GM18858 (cell line): ENCODE data around the gene USP43.
"Not testable (repeated sequence)": the region's sequence is repeated elsewhere in the genome, so short reads cannot be mapped to it uniquely, and the experiment has no call there.

ENCODE experiments used
- ATAC-seq: cut with Tn5 transposase; IDR thresholded peaks from one replicate; pipeline ENCODE4 v1.9.1; 2021; ENCODE audit not compliant: unreplicated experiment

The USP43 gene

DNA sequence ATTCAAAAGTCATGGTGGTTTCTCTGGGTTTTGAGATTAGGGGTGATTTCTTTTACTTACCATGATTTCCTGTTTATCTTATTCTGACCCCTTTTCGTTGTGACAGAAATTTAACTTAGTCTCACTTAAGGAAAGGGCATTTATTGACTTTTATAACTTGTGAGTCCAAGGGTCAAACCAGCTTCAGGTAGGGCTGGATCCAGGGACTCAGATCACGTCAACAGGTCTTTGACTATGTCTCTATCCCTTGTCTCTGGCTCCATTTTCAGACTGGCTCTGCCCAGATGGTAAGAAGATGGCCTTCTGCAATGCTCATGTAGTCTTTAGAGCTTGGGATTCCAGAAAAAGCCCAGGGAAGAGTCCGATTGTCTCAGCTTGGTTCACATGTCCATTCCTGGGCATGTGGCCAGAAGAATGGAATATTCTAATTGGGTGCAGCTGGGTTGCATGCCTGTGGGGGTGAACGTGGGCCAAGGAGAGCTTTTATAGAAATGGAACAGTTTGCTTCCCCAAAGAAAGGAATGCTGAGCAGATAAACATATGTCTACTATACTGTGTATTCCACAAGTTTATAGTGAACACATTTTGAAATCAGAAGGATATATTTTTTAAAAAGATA is 13.4 kb downstream of the USP43 start:
- no peak for ATAC-seq

DNA sequence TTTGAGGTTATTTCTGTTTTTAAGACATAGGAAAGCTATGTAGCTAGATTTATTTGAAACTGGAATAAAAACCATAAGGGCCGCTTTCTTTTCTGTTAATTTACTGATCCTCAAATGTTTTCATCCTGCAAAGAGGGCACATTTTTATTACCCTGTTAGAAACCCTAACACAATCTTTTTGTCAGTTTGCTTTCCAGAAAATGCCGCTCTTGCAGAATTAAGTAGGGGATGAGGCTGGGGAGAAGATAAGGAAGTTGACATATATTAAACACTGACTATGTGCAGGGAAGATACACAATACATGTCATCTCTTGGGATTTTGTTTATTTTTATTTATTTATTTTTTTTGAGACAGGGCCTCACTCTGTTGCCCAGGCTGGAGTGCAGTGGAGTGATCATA is 15.7 kb downstream of the USP43 start:
- ATAC-seq: no peak

DNA sequence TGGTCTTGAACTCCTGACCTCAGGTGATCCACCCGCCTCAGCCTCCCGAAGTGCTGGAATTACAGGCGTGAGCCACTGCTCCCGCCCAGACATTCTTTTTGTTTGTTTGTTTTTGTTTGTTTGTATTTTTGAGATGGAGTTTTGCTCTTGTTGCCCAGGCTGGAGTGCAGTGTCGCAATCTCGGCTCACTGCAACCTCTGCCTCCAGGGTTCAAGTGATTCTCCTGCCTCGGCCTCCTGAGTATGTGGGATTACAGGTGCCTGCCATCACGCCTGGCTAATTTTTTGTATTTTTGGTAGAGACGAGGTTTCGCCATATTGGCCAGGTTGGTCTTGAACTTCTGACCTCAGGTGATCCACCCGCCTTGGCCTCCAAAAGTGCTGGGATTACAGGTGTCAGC is 18.2 kb downstream of the USP43 start:
- not testable (repeated sequence) for ATAC-seq

DNA sequence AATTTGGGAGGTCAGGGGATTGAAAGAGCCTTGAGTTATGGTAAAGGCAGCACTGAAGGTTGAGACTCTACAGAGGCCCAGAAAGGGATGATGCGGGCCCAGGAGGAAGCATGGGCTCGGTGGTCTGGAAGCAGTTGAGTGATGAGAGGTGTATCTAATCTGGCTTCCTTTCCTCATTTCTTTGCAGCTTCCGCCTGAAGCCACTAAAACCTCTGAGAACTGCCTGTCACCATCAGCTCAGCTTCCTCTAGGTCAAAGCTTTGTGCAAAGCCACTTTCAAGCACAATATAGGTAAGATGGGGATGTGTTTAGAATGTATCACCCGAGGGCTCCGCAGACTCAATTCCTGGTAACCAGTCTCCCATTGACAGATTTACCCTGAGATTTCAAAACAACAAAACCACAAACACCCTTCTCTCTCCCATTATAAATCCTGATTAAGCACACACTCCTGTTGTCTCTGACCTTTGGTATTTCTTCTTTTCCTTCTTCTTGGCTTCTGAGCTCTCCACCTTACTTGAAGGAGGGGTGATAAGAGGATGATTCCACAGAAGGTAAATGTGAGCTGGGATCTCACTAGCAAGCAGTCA is 21.2 kb downstream of the USP43 start:
- no peak for ATAC-seq

DNA sequence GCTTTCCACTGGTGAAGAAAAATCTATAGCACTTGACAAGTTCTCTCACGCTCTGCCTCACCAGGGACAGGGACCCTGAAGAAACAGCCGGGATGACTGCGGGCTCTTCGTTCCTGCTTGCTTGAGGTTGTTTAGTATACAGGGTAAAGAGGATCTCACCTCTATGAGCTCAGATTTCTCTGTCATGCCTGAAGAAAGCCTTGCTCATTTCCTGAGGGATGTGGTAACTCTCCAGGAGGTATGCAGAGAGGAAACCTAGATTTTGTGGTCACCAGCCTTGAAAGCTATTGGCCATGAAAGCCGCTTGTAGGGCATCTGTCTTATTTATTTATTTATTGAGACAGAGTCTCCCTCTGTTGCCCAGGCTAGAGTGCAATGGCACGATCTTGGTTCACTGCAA is 23.2 kb downstream of the USP43 start:
- ATAC-seq: no peak

DNA sequence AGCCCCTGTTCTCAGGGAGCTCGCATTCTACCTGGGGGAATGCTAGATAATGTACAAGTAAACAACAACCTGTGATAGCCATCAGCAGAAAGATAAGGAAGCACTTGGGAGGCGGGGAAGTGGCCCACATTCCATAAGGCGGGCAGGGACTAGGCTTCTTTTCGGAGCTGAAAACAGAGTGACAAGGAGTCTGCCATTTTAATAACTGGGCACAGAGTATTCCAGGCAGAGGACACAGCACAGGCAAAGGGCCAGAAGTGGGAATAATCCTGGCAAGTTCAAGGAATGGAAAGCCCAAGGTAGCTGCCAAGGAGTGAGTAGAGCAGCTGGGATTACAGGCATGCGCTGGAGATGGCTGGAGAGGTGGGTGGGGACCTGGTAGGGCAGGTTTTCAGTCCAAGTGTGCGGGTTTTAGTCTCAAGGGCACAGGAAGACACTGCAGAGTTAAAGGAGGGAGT is 24.3 kb downstream of the USP43 start:
- ATAC-seq: no peak

DNA sequence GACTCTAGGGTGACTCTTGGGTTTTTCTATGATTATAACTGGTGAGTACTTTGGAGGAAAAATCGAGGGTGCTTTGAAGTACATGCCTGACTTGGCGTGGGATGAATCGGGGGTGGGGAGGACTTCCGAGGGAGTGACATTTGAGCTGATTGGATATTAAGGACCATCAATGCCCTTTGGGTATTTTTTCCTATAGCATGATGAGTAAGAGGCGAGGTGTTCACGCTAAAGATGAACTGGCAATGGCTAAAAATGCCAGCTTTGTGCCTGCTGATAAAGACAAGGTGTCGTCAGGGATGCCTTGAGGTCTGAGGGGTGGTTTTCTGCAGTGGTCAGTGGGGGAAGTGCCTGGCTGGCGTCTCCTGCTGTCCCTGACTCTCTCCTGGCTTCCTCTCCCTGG is 25.3 kb downstream of the USP43 start:
- no peak for ATAC-seq

DNA sequence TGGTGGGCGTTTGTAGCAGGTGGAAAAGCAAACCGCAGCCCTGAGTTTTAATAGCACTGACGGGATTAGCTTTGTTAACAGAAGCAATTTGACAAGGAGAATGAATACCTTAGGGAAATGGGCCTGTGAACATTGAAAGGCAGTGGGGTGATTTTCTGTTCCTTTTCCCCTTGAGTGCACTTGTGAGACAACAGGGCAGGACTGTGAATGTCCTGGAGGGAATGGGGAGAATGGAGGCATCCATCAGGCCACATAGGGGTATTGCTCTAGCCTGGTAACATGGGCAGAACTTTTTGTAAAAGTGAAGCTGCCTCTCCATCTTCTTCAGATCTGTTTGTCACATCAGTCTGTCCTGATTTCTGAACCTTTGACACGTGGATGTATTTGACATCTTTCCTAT is 26.2 kb downstream of the USP43 start:
- no peak for ATAC-seq

DNA sequence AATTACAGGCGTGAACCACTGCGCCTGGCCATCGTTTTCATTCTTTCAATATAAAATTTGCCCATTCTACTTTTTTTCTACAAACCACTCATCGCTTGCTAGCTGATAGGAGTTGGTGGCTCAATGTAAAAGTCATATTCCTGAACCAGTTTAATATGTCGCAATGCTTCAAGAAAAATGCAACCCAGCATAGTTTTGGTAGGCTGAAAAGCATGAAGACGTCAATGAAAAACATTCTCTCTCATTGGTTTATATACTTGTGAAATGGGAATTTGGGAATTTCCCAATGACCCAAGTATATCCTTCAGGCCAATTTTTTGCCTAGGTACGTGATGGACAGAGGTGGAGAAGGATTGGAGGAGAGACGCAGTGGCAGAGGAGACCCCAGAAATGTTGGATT is 26.9 kb downstream of the USP43 start:
- ATAC-seq: no peak

DNA sequence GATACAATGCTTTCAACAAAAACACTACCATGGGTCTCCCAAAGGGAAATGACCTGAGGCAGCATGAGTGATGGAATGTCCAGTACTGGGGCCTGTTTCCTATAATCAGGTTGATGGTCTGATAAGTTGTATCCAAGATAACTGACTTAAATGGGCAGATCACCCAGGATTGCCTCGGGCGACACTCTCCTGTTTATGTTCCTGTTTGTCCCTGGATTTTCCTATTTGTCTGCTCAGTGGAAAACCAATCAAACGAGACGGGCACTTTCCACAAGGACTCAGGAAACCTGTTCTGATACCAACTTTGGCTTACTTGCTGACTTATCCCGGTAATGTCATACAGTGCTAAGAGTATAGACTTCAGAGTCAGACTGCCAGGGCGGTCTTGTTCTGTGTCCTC is 27.4 kb downstream of the USP43 start:
- ATAC-seq: no peak

DNA sequence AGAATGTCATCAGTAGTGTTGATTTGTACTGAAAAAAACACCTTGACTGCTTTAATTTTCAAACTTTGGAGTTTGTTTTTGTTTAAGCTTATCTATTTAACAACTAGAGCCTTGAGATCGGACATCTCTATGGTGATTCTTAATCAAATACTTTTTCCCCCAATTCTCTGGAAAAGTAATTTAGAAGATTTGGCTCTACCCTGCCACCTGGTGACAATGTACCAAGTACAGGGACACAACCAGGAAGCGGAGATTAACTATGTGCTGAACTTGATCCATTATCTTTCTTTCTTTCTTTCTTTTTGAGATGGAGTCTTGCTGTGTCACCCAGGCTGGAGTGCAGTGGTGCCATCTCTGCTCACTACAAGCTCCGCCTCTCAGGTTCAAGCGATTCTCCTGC is 30.8 kb downstream of the USP43 start:
- no peak for ATAC-seq

DNA sequence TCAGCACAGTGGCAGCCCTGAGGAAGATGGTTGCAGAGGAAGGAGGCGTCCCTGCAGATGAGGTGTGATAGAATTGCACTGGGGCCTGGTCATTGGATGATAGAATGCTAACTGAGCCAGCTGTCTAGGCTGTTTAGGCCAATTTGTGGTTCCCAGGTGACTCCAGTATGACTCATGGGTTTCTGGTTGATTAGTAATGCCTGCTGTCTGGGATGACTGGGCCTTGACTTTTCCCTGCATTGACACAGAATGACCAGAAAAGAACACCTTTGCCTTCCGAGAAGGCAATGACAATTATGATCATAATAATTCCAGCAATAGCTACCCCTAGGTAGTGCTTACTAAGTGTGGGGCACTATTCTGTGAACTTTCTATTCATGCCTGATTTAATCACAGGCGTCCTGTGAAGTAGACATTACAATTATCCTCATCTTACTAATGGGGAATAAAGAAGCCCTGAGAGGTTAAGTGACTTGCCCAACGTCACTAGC is 31.5 kb downstream of the USP43 start:
- ATAC-seq: no peak

DNA sequence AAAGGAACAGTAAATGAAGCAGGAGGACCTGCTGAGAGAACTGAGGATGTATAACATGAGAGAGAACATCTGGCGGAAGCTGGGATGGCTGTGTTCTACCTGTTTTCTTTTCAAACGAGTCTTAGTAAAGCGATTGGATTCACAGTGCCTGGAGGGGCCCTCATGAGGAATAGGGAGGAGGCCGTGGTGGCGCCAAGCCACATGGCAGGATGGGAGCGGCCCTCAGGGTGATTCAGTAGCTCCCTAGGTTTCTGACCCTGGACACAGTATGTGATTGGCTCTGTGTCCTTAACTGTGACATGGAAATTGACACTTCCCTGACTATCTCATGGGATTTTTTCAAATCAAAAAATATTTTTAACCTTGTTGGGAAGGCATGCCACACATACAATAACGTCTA is 32.1 kb downstream of the USP43 start:
- no peak for ATAC-seq

DNA sequence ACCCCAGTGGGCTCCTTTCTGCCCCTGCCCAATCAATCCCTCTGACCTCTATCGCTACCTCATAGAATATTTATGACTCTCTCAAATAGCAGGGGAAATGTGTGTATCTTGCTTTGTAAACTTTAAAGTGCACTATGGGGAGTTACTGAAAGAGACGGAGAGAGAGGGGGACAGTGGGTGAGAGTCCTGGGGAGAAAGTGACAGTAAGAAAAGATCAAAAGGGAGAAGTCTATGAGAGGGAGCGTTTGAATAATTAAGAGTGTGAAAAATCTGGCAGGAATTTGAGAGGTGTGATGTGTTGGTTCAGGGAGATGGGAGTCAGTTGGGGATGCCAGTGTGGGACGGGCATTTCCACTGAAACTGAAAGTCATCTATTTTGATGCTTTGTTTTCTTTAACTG is 32.6 kb downstream of the USP43 start:
- ATAC-seq: no peak

DNA sequence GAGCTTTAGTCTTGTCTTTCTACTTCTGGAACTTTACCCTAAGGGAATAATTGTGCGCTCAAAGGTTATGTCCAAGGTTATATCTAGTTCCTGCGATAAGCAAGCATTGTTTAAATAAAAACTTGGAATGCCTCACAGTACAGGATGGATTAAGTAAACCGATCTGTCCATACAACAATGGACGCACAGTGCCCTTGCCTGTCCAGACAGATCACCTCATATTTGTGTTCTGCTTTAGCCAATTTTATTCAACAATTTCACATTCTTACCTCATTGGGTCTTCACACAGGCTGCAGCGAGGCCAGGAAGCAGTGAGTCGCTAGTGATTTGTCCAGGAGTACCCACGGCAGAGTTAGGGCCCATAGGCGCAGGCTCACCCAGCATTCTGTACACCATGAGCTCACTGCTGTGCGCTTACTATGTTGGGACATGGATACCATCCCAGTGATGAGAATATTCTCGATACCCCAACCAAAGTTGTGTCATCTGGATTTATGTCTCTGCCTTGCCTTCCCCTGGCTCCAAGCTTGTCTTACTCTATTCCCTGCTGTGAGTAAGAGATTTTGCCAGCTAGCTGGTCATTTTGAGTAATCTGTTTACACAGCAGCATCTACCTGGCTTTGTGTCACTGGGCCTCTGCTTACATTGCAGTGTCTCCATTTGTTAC is 39.8 kb downstream of the USP43 start:
- ATAC-seq: no peak

DNA sequence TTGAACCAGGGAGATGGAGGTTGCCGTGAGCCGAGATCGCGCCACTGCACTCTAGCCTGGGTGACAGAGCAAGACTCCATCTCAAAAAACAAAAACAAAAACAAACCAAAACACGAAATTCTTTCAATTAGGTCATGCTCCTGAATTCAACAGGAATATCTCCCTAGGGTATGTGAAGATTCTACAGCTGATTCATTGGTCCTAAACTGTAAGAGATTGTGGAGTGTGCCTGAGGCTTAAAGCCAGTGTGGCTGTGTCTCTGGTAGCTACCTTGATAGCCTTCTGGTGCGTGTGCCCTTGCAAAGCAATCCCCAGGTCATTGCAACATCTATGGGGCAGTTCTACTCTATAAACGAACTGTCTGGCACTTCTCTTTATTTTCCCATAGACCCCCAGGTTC is 48.4 kb downstream of the USP43 start:
- no peak for ATAC-seq

DNA sequence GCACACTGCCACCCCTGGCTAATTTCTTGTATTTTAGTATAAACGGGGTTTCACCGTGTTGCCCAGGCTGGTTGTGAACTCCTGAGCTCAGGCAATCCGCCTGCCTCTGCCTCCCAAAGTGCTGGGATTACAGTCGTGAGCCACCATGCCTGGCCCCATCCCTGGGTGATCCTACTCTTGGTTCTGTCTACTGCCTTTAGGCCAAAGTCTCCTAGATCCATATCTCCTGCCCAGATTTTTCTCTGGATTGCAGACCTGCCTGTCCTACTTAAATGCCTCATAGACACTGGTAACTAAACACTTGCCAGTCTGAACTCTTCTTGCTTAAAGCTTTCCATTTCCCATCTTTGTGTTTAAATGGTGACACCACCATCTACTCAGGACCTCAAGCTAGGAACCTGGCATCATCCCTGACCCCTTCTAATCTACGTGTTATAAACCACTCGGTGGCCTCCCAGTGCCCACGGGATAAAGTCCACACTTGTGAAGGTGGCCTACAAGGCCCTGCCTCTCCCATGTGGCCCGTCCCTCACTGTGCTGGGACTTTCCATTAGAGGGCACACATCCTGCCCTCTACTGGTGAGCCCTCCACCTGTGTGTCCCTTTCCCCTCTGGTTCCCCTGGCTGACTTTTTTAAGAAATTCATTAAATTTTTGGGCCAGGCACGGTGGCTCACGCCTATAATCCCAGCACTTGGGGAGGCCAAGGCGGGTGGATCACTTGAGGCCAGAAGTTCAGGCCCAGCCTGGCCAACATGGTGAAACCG is 51.1 kb downstream of the USP43 start:
- ATAC-seq: no peak

DNA sequence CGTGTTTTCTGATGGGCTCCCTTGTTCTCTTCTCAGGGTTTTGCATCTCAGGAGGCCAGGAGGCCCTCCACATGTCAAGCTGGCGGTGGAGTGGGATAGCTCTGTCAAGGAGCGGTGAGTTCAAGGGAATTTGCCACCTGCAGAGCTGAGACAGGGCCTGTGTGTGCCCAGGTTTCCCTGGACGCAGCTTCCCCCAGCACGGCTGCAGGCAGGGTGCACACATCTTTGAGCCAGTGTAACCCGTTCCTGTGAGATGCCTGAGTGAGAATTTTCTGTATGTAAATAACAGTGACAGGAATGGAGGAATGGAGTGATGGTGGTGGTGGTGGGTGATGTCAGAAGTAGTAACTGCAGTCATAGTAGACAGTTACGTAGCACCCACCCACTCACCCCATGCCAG is 54.8 kb downstream of the USP43 start:
- ATAC-seq: no peak

DNA sequence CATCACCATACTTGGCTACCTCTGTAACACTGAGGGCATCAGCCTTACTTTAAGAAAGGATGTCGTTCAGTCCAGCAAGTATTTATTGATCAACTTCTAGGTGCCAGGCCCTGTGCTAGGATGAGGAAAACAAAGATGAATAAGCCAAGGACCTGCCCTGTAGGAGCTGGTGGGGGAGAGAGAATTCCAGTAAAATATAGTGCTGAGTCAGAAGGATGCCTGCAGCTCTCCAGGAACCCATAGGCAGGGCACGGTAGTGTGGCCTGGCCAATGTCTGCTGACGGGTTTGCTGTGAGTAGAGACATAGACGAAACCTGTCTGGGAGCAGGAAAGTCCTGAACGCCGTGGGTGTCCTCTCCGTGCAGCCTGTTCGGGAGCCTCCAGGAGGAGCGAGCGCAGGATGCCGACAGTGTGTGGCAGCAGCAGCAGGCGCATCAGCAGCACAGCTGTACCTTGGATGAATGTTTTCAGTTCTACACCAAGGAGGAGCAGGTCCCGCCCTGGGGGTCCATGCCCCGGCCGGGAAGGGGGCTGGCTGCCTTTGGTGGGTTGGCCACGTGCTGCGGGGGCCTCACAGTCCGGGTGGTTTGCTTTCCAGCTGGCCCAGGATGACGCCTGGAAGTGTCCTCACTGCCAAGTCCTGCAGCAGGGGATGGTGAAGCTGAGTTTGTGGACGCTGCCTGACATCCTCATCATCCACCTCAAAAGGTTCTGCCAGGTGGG is 55.6 kb downstream of the USP43 start:
- no peak for ATAC-seq

DNA sequence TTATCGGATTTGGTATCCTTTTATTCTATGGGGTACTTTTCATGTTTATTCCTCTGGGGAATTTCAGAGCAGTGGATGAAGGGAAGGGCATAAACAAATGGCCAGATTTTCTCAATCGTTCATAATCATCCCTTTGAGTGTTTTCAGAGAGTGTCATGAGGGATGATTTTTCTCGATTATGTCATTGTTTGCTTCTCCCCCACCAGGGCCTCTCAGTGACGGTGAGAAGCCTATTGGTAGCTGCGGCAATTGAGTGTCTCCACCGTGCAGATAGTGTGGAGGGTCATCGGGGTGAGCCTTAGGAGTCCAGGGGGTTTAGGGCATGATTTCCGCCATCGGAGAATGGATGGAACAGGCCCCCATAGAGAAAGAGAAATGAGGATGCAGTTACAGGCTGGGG is 57.2 kb downstream of the USP43 start:
- ATAC-seq: no peak
